Heart left ventricle (tissue), 16 donors: ENCODE results near the gene GNB5. TPM values are rescaled to one million over a fixed set of nuclear protein-coding genes. Genes with fewer than 3 reads are reported as not detected.

Experiments used
- ATAC-seq, 4 donors: fragments of 200-7000 bp; cut with Tn5 transposase; one replicate each; pipeline ENCODE4 v1.9.1; 2020 to 2022; ENCODE audit warnings: moderate library complexity in 4 of 4, mild to moderate bottlenecking in 3 of 4, moderate number of reproducible peaks in 1 of 4
- DNase-seq, 5 donors: peaks; one replicate each; pipeline ENCODE4 v3.0.0-alpha.2; 2020
- H3K27ac ChIP-seq, 12 donors: fragments of 200-600 bp; sonication (generic) in 4 of 12; one replicate each; pipeline versions ENCODE4 v1.5.0 to v1.8.0; 2016 to 2022; ENCODE audit warnings: mild to moderate bottlenecking in 2 of 12
- H3K27me3 ChIP-seq, 9 donors: fragments of 200-600 bp; sonication (generic) in 2 of 9; one replicate each; pipeline versions ENCODE4 v1.5.1 to v1.8.0; 2016 to 2022; ENCODE audit warnings: mild to moderate bottlenecking in 3 of 9
- H3K36me3 ChIP-seq, 9 donors: fragments of 200-600 bp; sonication (generic) in 2 of 9; one replicate each; pipeline versions ENCODE4 v1.5.0 to v1.8.0; 2018 to 2022; ENCODE audit warnings: mild to moderate bottlenecking in 2 of 9
- H3K4me1 ChIP-seq, 12 donors: fragments of 200-600 bp; sonication (generic) in 4 of 12; one replicate each; pipeline versions ENCODE4 v1.5.0 to v1.8.0; 2016 to 2022; ENCODE audit warnings: mild to moderate bottlenecking in 3 of 12
- H3K4me3 ChIP-seq, 12 donors: fragments of 200-600 bp; sonication (generic) in 4 of 12; one replicate each; pipeline versions ENCODE4 v1.5.0 to v1.8.0; 2017 to 2022; ENCODE audit warnings: mild to moderate bottlenecking in 9 of 12, moderate library complexity in 4 of 12
- H3K9me3 ChIP-seq, 12 donors: fragments of 200-600 bp; sonication (generic) in 4 of 12; one replicate each; pipeline versions ENCODE4 v1.5.0 to v1.8.0; 2016 to 2022; ENCODE audit warnings: mild to moderate bottlenecking in 1 of 12
- CTCF ChIP-seq, 12 donors: fragments of 200-600 bp; sonication (generic) in 4 of 12; IDR thresholded peaks; one replicate each; pipeline versions ENCODE4 v1.5.0 to v1.8.0; 2018 to 2022; ENCODE audit warnings: antibody characterized with exemption in 12 of 12, mild to moderate bottlenecking in 5 of 12
- POLR2A ChIP-seq, 2 donors: fragments of 450-650 bp; IDR thresholded peaks; one replicate each; pipeline ENCODE4 v1.6.1; 2017; ENCODE audit warnings: antibody characterized with exemption in 2 of 2, mild to moderate bottlenecking in 2 of 2, moderate library complexity in 2 of 2
- WGBS, 4 donors: extraction: QIAGEN DNeasy Blood & Tissue Kit in 2 of 4; methylation state at CpG; one replicate each; pipeline versions ENCODE4 v1.1.5 to v1.1.7; 2013 to 2018; 5-methylcytosine and 5-hydroxymethylcytosine counted together
- intact Hi-C, 10 donors: fragments of 100-400 bp; cut with DNase I; formaldehyde crosslinking; loops; one replicate each; pipeline versions ENCODE4 v1.11.1 to v1.14.2; 2022
- polyA plus RNA-seq, 2 donors: library from polyadenylated mRNA; stranded (reverse); fragments of 200-250 nt; gene quantifications; one replicate each; pipeline ENCODE4 v1.2.3, GENCODE V29; 2013
- total RNA-seq, 9 donors: library from RNA; depleted of rRNA in 2 of 9; stranded (reverse); fragments of >200 nt in 2 of 9; fragmentation: NEBNext Ultra II Directional in 3 of 9; extraction: Animal tissue kit (Norgen Biotek cat#: 25700) in 3 of 9; gene quantifications; one replicate each; pipeline versions ENCODE4 v1.1.0 to v1.2.4, GENCODE V29; 2016 to 2023
- donor health status: ischemic (EF 13 %, LVEDD 7.1; RV severe dilation, severe dysfunction).
- donor health status: healthy with polysubstance abuse.
- donor health status: DM: no; HTN: yes; CAD: no.
- donor health status: DM: no; HTN: no; CAD: no.
- donor health status: ischemic (EF 25% LVEDD 6.9; RV normal size, moderate dysfunction).
- donor health status: ischemic (EF 25% LVEDD 5.7; RV mildly dilated, moderate dysfunction).
- donor health status: healthy.
- donor health status: DM: yes; HTN: yes; CAD: no.
- donor health status: ischemic (EF 35%, LVEDD 5.7; RV mildly dilated, moderate dysfunction).
- donor health status: nonischemic (EF 11% LVEDD 7.7; RV severe dilation, severe dysfunction).
- donor health status: DM: yes; HTN: yes; CAD: no.
- donor health status: PGD.
- donor health status: ischemic (EF 29% LVEDD 5.4; RV normal size, mild dysfunction).
- donor health status: nonischemic (EF 23%, LVEDD 6.1; RV moderate dilation, normal function).

Gene GNB5
- total and polyA plus RNA-seq, 11 donors: 4.2 to 12.4 (median 7.7) TPM

GRCh38 chr15:52093539-52094510 is 97.4 kb downstream of the GNB5 start:
- Histone ChIP-seq H3K9me3 (peaks cover 0 to 18% (median 9%) of the 10 kb centered on the region in 12 donors), H3K4me1 (peaks cover 0 to 30% (median 11%) of the 10 kb centered on the region in 12 donors), H3K36me3 (no peaks in the 10 kb centered on the region), H3K27ac (peak overlapping the region in 2 of 12 donors; percentile 0 to 61), H3K27me3 (no peaks in the 10 kb centered on the region), H3K4me3 (no peak overlapping the region)
- intact Hi-C loops: no loop called here
- DNase-seq: peak in 1 of 5 donors; percentile 49
- 47 to 65% (median 60%) methylated on average over 10 to 12 of the region's 12 CpGs for WGBS, 4 donors
- no peak for TF ChIP-seq CTCF (IDR thresholded peaks at IDR 0.05)
- no peak for TF ChIP-seq POLR2A (IDR thresholded peaks at IDR 0.05)
- ATAC-seq: peak; percentile 45 to 72 (median 58)

GRCh38 chr15:52093167-52093538 is 98.0 kb downstream of the GNB5 start:
- peaks cover 0 to 30% (median 11%) of the 10 kb centered on the region in 12 donors for H3K4me1 ChIP-seq
- ATAC-seq (no peak), DNase-seq (no peak)
- no peak for TF ChIP-seq POLR2A (IDR thresholded peaks at IDR 0.05)
- TF ChIP-seq CTCF (IDR thresholded peaks at IDR 0.05): no peak
- WGBS, 4 donors: 53 to 69% (median 65%) methylated on average over 4 of the region's 4 CpGs
- peaks cover 0 to 18% (median 9%) of the 10 kb centered on the region in 12 donors for H3K9me3 ChIP-seq
- H3K27me3 ChIP-seq: no peaks in the 10 kb centered on the region
- peak overlapping the region in 1 of 12 donors; percentile 61 for H3K27ac ChIP-seq
- H3K36me3 ChIP-seq: no peaks in the 10 kb centered on the region
- no peak overlapping the region for H3K4me3 ChIP-seq
- intact Hi-C loops: no loop called here

GRCh38 chr15:52090193-52090592 is 101.0 kb downstream of the GNB5 start:
- intact Hi-C loops: no loop called here
- Histone ChIP-seq H3K4me3 (no peak overlapping the region), H3K36me3 (no peaks in the 10 kb centered on the region), H3K27me3 (no peaks in the 10 kb centered on the region), H3K9me3 (peaks cover 0 to 33% (median 15%) of the 10 kb centered on the region in 12 donors), H3K4me1 (peaks cover 0 to 29% (median 11%) of the 10 kb centered on the region in 12 donors), H3K27ac (no peak overlapping the region)
- TF ChIP-seq POLR2A (IDR thresholded peaks at IDR 0.05) (no peak), CTCF (IDR thresholded peaks at IDR 0.05) (no peak)
- no peak for DNase-seq
- no peak for ATAC-seq

GRCh38 chr15:52086011-52086786 is 105.0 kb downstream of the GNB5 start:
- TF ChIP-seq CTCF (IDR thresholded peaks at IDR 0.05) (no peak), POLR2A (IDR thresholded peaks at IDR 0.05) (no peak)
- Histone ChIP-seq H3K4me1 (peaks cover 0 to 25% (median 0%) of the 10 kb centered on the region in 12 donors), H3K27me3 (no peaks in the 10 kb centered on the region), H3K36me3 (no peaks in the 10 kb centered on the region), H3K27ac (no peak overlapping the region), H3K9me3 (peaks cover 0 to 33% (median 15%) of the 10 kb centered on the region in 12 donors), H3K4me3 (no peak overlapping the region)
- 86 to 92% (median 88%) methylated on average over 5 of the region's 5 CpGs for WGBS, 4 donors
- DNase-seq (no peak), ATAC-seq (no peak)
- intact Hi-C loops: no loop called here
